Right lobe of liver (tissue), 4 donors: ENCODE measurements around the gene AK9.

Source experiments
- POLR2A ChIP-seq: fragments of 450-650 bp; IDR thresholded peaks from one replicate; pipeline ENCODE4 v1.6.1; 2017; ENCODE audit warnings: antibody characterized with exemption, mild to moderate bottlenecking
- TF ChIP-seq, protein P1 (sequence below), 4 donors: fragments of 200-600 bp in 3 of 4; fragments of 450-650 bp in 1 of 4; IDR thresholded peaks; one replicate each; pipeline versions ENCODE4 v1.5.1 to v1.8.0; 2016 to 2022; ENCODE audit warnings: antibody characterized with exemption in 4 of 4, mild to moderate bottlenecking in 2 of 4
- donor health status: DM: no; HTN: no; CAD: no.
- donor health status: DM: no; HTN: no; CAD: no.
- donor health status: DM: no; HTN: yes; CAD: no.

DNA sequence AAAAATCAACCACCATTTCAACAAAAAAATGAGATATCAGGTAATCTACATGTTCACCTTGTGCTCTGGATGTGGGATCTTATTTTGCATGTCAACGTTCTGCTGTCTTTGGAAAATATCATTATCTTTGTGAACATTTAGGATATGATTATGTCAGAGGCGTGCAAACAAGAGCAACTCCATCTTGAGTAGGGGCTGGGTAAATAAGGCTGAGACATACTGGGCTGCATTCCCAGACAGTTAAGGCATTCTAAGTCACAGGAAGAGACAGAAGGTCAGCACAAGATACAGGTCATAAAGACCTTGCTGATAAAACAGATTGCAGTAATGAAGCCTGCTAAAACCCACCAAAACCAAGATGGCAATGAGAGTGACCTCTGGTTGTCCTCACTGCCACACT, 179.2 kb downstream of the AK9 start:
- TF ChIP-seq, protein P1, sequence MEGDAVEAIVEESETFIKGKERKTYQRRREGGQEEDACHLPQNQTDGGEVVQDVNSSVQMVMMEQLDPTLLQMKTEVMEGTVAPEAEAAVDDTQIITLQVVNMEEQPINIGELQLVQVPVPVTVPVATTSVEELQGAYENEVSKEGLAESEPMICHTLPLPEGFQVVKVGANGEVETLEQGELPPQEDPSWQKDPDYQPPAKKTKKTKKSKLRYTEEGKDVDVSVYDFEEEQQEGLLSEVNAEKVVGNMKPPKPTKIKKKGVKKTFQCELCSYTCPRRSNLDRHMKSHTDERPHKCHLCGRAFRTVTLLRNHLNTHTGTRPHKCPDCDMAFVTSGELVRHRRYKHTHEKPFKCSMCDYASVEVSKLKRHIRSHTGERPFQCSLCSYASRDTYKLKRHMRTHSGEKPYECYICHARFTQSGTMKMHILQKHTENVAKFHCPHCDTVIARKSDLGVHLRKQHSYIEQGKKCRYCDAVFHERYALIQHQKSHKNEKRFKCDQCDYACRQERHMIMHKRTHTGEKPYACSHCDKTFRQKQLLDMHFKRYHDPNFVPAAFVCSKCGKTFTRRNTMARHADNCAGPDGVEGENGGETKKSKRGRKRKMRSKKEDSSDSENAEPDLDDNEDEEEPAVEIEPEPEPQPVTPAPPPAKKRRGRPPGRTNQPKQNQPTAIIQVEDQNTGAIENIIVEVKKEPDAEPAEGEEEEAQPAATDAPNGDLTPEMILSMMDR (IDR thresholded peaks at IDR 0.05), result no peak
- TF ChIP-seq POLR2A, result no peak
